CD4-positive, alpha-beta T cell treated with Interleukin-1 beta for 1 hour (primary cell): ENCODE data around the gene SPOCK2.

Experiments used
- DNase-seq, 2 donors: peaks; one replicate each; pipeline ENCODE4 v3.0.0-alpha.2; 2020 to 2022

Gene SPOCK2

GRCh38 chr10:72108004-72108370 is 19.6 kb upstream of the SPOCK2 start:
- peak in 1 of 2 donors; percentile 19 for DNase-seq

- peak in 1 of 2 donors; percentile 60 for DNase-seq
Observed at GRCh38 chr10:72107325-72108003, 19.1 kb upstream of the SPOCK2 start.

GRCh38 chr10:72106896-72107295 is 18.5 kb upstream of the SPOCK2 start:
- no peak for DNase-seq

GRCh38 chr10:72106154-72106849 is 18.0 kb upstream of the SPOCK2 start:
- no peak for DNase-seq

GRCh38 chr10:72105710-72106109 is 17.4 kb upstream of the SPOCK2 start:
- no peak for DNase-seq

- no peak for DNase-seq
Observed at GRCh38 chr10:72105098-72105475, 16.7 kb upstream of the SPOCK2 start.

- DNase-seq = no peak
Observed at GRCh38 chr10:72104472-72105097, 16.2 kb upstream of the SPOCK2 start.

GRCh38 chr10:72099600-72099921 is 11.2 kb upstream of the SPOCK2 start:
- DNase-seq = no peak

- no peak for DNase-seq
Observed at GRCh38 chr10:72098836-72099599, 10.7 kb upstream of the SPOCK2 start.

- no peak for DNase-seq
Observed at GRCh38 chr10:72098301-72098835, 10.0 kb upstream of the SPOCK2 start.

GRCh38 chr10:72097448-72098300 is 9.3 kb upstream of the SPOCK2 start:
- DNase-seq = no peak

- no peak for DNase-seq
Observed at GRCh38 chr10:72096115-72097000, 8.0 kb upstream of the SPOCK2 start.

- DNase-seq = no peak
Observed at GRCh38 chr10:72095195-72095594, 6.8 kb upstream of the SPOCK2 start.

GRCh38 chr10:72094574-72094973 is 6.2 kb upstream of the SPOCK2 start:
- no peak for DNase-seq

- DNase-seq = no peak
Observed at GRCh38 chr10:72093450-72093849, 5.1 kb upstream of the SPOCK2 start.

GRCh38 chr10:72092987-72093386 is 4.6 kb upstream of the SPOCK2 start:
- no peak for DNase-seq

- no peak for DNase-seq
Observed at GRCh38 chr10:72092171-72092924, 4.0 kb upstream of the SPOCK2 start.

- DNase-seq = no peak
Observed at GRCh38 chr10:72090326-72090725, 2.0 kb upstream of the SPOCK2 start.

- peak in 1 of 2 donors; percentile 48 for DNase-seq
Observed at GRCh38 chr10:72089618-72090017, 1.3 kb upstream of the SPOCK2 start.

- peak; percentile 52 to 57 for DNase-seq
Observed at GRCh38 chr10:72088889-72089575, 681 bp upstream of the SPOCK2 start.
